ENCODE measurements around the gene GIMAP2. TPM values are rescaled to one million over a fixed set of nuclear protein-coding genes. Genes with fewer than 3 reads are reported as not detected.

The GIMAP2 gene
- total RNA-seq, 3 donors from 2014 or later = 8.1 to 8.6 (median 8.3) TPM

DNA sequence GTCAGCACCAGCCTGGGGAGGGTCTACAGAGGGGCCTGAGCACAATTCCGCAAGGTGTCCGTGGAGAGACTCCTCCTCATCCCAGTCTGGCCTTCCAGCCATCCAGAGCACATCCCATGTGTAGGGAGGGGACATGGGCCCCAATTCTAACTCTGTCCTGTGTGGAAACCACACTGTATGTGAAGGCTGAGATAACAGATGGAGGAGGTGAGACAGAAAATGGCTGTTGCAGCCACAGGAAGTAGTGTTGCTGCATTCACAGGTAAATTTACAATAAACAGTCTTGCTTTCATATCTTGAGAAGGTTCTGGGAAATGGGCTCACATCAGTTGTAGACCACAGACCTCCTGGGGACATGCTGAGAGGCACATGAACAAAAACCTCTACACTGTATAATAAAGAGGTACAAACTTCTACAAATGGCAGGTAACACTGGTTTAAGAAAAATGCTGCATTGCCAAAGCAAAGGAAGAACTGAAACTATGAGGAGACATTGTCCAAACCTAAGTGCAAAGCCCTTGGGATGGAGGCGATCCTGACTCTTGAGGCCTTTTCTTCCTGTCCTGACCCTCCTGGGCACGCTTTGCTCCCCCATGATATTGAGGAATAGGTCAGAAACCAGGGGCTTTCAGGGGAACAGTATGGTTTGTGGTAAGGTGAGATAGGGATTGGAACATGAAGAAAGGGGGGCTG, 21.6 kb upstream of the GIMAP2 start:
- ATAC-seq (peak; percentile 72), DNase-seq (no peak)
- Histone ChIP-seq H3K36me3 (ENCODE audit: low read depth) (no peaks in the 10 kb centered on the region), H3K9me3 (no peaks in the 10 kb centered on the region), H3K4me3 (no peak overlapping the region), H3K4me1 (ENCODE audit: low read depth) (no peaks in the 10 kb centered on the region)
- intact Hi-C loops (cut with DNase I, micrococcal nuclease) = no loop called here
- TF ChIP-seq CTCF (IDR thresholded peaks at IDR 0.05) = no peak

GRCh38 chr7:150665089-150665748, 20.3 kb upstream of the GIMAP2 start:
- no peaks in the 10 kb centered on the region for H3K9me3 ChIP-seq
- intact Hi-C loops (cut with DNase I, micrococcal nuclease) = no loop called here
- DNase-seq = no peak
- H3K4me1 ChIP-seq (ENCODE audit: low read depth) = no peaks in the 10 kb centered on the region
- H3K36me3 ChIP-seq (ENCODE audit: low read depth) = no peaks in the 10 kb centered on the region
- no peak for ATAC-seq
- no peak for TF ChIP-seq CTCF (IDR thresholded peaks at IDR 0.05)
- H3K4me3 ChIP-seq = no peak overlapping the region

GRCh38 chr7:150665896-150666295, 19.6 kb upstream of the GIMAP2 start:
- no peaks in the 10 kb centered on the region for H3K9me3 ChIP-seq
- intact Hi-C loops (cut with DNase I, micrococcal nuclease) = no loop called here
- peak; percentile 16 for ATAC-seq
- no peak for DNase-seq
- H3K36me3 ChIP-seq (ENCODE audit: low read depth) = no peaks in the 10 kb centered on the region
- no peak for TF ChIP-seq CTCF (IDR thresholded peaks at IDR 0.05)
- no peaks in the 10 kb centered on the region for H3K4me1 ChIP-seq (ENCODE audit: low read depth)
- H3K4me3 ChIP-seq = no peak overlapping the region

- TF ChIP-seq CTCF (IDR thresholded peaks at IDR 0.05) = no peak
- intact Hi-C loops (cut with DNase I, micrococcal nuclease) = no loop called here
- ATAC-seq (no peak), DNase-seq (no peak)
- H3K36me3 ChIP-seq (ENCODE audit: low read depth) = no peaks in the 10 kb centered on the region
- no peaks in the 10 kb centered on the region for H3K4me1 ChIP-seq (ENCODE audit: low read depth)
- H3K4me3 ChIP-seq = no peak overlapping the region
- H3K9me3 ChIP-seq = no peaks in the 10 kb centered on the region
Observed at GRCh38 chr7:150666412-150666811, 19.1 kb upstream of the GIMAP2 start.

DNA sequence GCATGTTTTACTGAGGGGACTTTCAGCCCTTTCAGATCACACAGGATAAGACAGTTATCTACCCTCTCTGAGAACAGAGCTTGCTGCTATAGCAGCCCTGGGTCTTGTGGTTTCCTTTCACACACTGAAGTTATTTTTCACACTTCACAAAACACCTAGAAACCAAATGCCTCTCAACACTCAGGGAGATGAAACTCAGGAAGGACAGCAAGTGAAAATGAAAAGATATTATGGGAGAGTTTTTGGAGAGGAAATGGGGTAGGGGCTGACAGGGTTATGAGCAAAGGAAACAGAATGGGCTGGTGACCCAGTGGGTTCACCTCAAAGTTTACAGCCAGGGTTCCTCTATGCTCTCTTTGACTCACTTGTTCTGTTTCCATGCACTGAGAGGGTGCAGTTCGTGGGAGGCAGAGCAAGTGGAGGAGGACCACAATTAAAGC, 17.0 kb upstream of the GIMAP2 start:
- no peak for DNase-seq
- Histone ChIP-seq H3K4me1 (ENCODE audit: low read depth) (no peaks in the 10 kb centered on the region), H3K36me3 (ENCODE audit: low read depth) (no peaks in the 10 kb centered on the region), H3K9me3 (no peaks in the 10 kb centered on the region), H3K4me3 (no peak overlapping the region)
- intact Hi-C loops (cut with DNase I, micrococcal nuclease) = no loop called here
- peak; percentile 73 for ATAC-seq
- TF ChIP-seq CTCF (IDR thresholded peaks at IDR 0.05) = no peak

All from mucosa of descending colon (tissue), 3 donors.